IPS DF 6.9 (cell line): ENCODE results near the gene ST6GALNAC1.
"Not testable (repeated sequence)": the region's sequence is repeated elsewhere in the genome, so short reads cannot be mapped to it uniquely, and the experiment has no call there.

ENCODE experiments used
- DNase-seq: peaks from one replicate; pipeline ENCODE4 v3.0.0-alpha.2; 2013; ENCODE audit warnings: low read depth, low spot score
- H3K27ac ChIP-seq: one replicate; pipeline ENCODE4 v1.5.1; 2013; ENCODE audit warnings: low read length, control low read depth
- H3K27me3 ChIP-seq: 2 replicates; pipeline ENCODE4 v1.6.1; 2013; ENCODE audit warnings: mild to moderate bottlenecking, low read length; ENCODE audit not compliant: control insufficient read depth, insufficient read depth
- H3K36me3 ChIP-seq: 2 replicates; pipeline ENCODE4 v1.6.1; 2013; ENCODE audit warnings: low read length; ENCODE audit not compliant: control insufficient read depth, insufficient read depth
- H3K4me1 ChIP-seq: 2 replicates; pipeline ENCODE4 v1.6.1; 2013; ENCODE audit warnings: low read length; ENCODE audit not compliant: control insufficient read depth, insufficient read depth
- H3K4me3 ChIP-seq: 2 replicates; pipeline ENCODE4 v1.5.1; 2013; ENCODE audit warnings: mild to moderate bottlenecking, low read length
- H3K9me3 ChIP-seq: 2 replicates; pipeline ENCODE4 v1.6.1; 2013; ENCODE audit warnings: low read length, inconsistent platforms; ENCODE audit not compliant: control insufficient read depth, insufficient read depth
- WGBS: extraction: QIAGEN DNeasy Blood & Tissue Kit; methylation state at CpG from one replicate; pipeline ENCODE4 v1.1.7; 2013; ENCODE audit warnings: mixed read lengths, missing lambda C conversion rate; ENCODE audit not compliant: insufficient read length, insufficient coverage; 5-methylcytosine and 5-hydroxymethylcytosine counted together

ST6GALNAC1 gene

GRCh38 chr17:76630151-76630550 is 13.4 kb downstream of the ST6GALNAC1 start:
- no CpG with 5 or more reads among the region's 6 CpGs for WGBS
- Histone ChIP-seq H3K36me3 (no peaks in the 10 kb centered on the region), H3K27me3 (no peaks in the 10 kb centered on the region), H3K4me1 (no peaks in the 10 kb centered on the region), H3K27ac (no peak overlapping the region), H3K4me3 (no peak overlapping the region), H3K9me3 (no peaks in the 10 kb centered on the region)
- peak; percentile 11 for DNase-seq

GRCh38 chr17:76627510-76627909 is 16.0 kb downstream of the ST6GALNAC1 start:
- H3K4me1 ChIP-seq = no peaks in the 10 kb centered on the region
- H3K27ac ChIP-seq = no peak overlapping the region
- H3K36me3 ChIP-seq = no peaks in the 10 kb centered on the region
- H3K9me3 ChIP-seq = no peaks in the 10 kb centered on the region
- H3K4me3 ChIP-seq = no peak overlapping the region
- DNase-seq = no peak
- no peaks in the 10 kb centered on the region for H3K27me3 ChIP-seq
- no CpG with 5 or more reads among the region's 13 CpGs for WGBS

GRCh38 chr17:76626442-76626841 is 17.1 kb downstream of the ST6GALNAC1 start:
- Histone ChIP-seq H3K36me3 (no peaks in the 10 kb centered on the region), H3K27me3 (no peaks in the 10 kb centered on the region), H3K27ac (no peak overlapping the region), H3K4me1 (no peaks in the 10 kb centered on the region), H3K4me3 (no peak overlapping the region), H3K9me3 (no peaks in the 10 kb centered on the region)
- DNase-seq = no peak
- WGBS = no CpG with 5 or more reads among the region's 11 CpGs

GRCh38 chr17:76625496-76625895 is 18.1 kb downstream of the ST6GALNAC1 start:
- Histone ChIP-seq H3K4me1 (no peaks in the 10 kb centered on the region), H3K4me3 (no peak overlapping the region), H3K27me3 (no peaks in the 10 kb centered on the region), H3K27ac (no peak overlapping the region), H3K9me3 (no peaks in the 10 kb centered on the region), H3K36me3 (no peaks in the 10 kb centered on the region)
- WGBS = no CpG with 5 or more reads among the region's 6 CpGs
- DNase-seq = no peak

GRCh38 chr17:76623271-76624146 is 20.0 kb downstream of the ST6GALNAC1 start:
- no peaks in the 10 kb centered on the region for H3K9me3 ChIP-seq
- H3K27me3 ChIP-seq = no peaks in the 10 kb centered on the region
- no CpG with 5 or more reads among the region's 18 CpGs for WGBS
- H3K4me1 ChIP-seq = no peaks in the 10 kb centered on the region
- H3K4me3 ChIP-seq = no peak overlapping the region
- DNase-seq = no peak
- no peaks in the 10 kb centered on the region for H3K36me3 ChIP-seq
- H3K27ac ChIP-seq = no peak overlapping the region

- peaks cover 1% of the 10 kb centered on the region; the same call in 1 of the 2 replicates for H3K4me1 ChIP-seq
- H3K4me3 ChIP-seq = no peak overlapping the region
- no peaks in the 10 kb centered on the region; the same call in 1 of the 2 replicates for H3K9me3 ChIP-seq
- H3K27me3 ChIP-seq = no peaks in the 10 kb centered on the region
- DNase-seq = no peak
- WGBS = no CpG with 5 or more reads among the region's 2 CpGs
- H3K36me3 ChIP-seq = no peaks in the 10 kb centered on the region
- no peak overlapping the region for H3K27ac ChIP-seq
Measured at GRCh38 chr17:76617838-76618237, 25.7 kb downstream of the ST6GALNAC1 start.

- Histone ChIP-seq H3K4me3 (no peak overlapping the region), H3K27ac (no peak overlapping the region), H3K27me3 (no peaks in the 10 kb centered on the region), H3K4me1 (peaks cover 2% of the 10 kb centered on the region; the same call in 1 of the 2 replicates), H3K9me3 (no peaks in the 10 kb centered on the region; the same call in 1 of the 2 replicates), H3K36me3 (no peaks in the 10 kb centered on the region)
- WGBS = no CpG with 5 or more reads among the region's 28 CpGs
- no peak for DNase-seq
Measured at GRCh38 chr17:76614912-76615617, 28.5 kb downstream of the ST6GALNAC1 start.

GRCh38 chr17:76614064-76614759 is 29.3 kb downstream of the ST6GALNAC1 start:
- WGBS = no CpG with 5 or more reads among the region's 13 CpGs

GRCh38 chr17:76612977-76613851 is 30.3 kb downstream of the ST6GALNAC1 start:
- peaks cover 2% of the 10 kb centered on the region; the same call in 1 of the 2 replicates for H3K4me1 ChIP-seq
- H3K9me3 ChIP-seq = no peaks in the 10 kb centered on the region; the same call in 1 of the 2 replicates
- no peaks in the 10 kb centered on the region for H3K36me3 ChIP-seq
- DNase-seq = peak; percentile 82
- H3K27me3 ChIP-seq = no peaks in the 10 kb centered on the region
- WGBS = no CpG with 5 or more reads among the region's 17 CpGs
- no peak overlapping the region for H3K4me3 ChIP-seq
- no peak overlapping the region for H3K27ac ChIP-seq

More at GRCh38 chr17:76614064-76614759, 29.3 kb downstream of the ST6GALNAC1 start:
- H3K27me3 ChIP-seq, H3K36me3 ChIP-seq, DNase-seq, H3K27ac ChIP-seq, H3K9me3 ChIP-seq, H3K4me3 ChIP-seq, H3K4me1 ChIP-seq: not testable (repeated sequence)
